Neutrophil (primary cell): ENCODE results near the gene SLX9.
A peak's percentile ranks its signal among the peaks of the same experiment; 100 is the strongest.

ENCODE experiments used
- H3K27ac ChIP-seq: fragments of 200-600 bp; sonication (generic); 2 replicates; pipeline ENCODE4 v1.5.1; 2016; ENCODE audit warnings: mild to moderate bottlenecking, moderate library complexity
- H3K27me3 ChIP-seq: fragments of 200-600 bp; sonication (generic); 2 replicates; pipeline ENCODE4 v1.6.0; 2016; ENCODE audit warnings: mild to moderate bottlenecking
- H3K36me3 ChIP-seq: fragments of 200-600 bp; sonication (generic); 2 replicates; pipeline ENCODE4 v1.5.1; 2017
- H3K4me1 ChIP-seq, 2 experiments: fragments of 200-600 bp in 1 of 2; sonication (generic) in 1 of 2; 1 replicate in 1 of 2; 2 replicates in 1 of 2; pipeline versions ENCODE4 v1.5.1 to v1.6.1; 2013 to 2016; ENCODE audit warnings: low read depth in 1 of 2, low read length in 1 of 2, mild to moderate bottlenecking in 1 of 2, moderate library complexity in 1 of 2; ENCODE audit not compliant: control insufficient read depth in 1 of 2, insufficient read depth in 1 of 2
- H3K4me3 ChIP-seq, 2 experiments: fragments of 200-600 bp in 1 of 2; sonication (generic) in 1 of 2; 1 replicate in 1 of 2; 2 replicates in 1 of 2; pipeline ENCODE4 v1.5.1; 2013 to 2016; ENCODE audit warnings: low read depth in 1 of 2, low read length in 1 of 2, mild to moderate bottlenecking in 1 of 2, moderate library complexity in 1 of 2
- H3K9me3 ChIP-seq: fragments of 200-600 bp; sonication (generic); 2 replicates; pipeline ENCODE4 v1.5.1; 2016
- CTCF ChIP-seq: fragments of 200-600 bp; sonication (generic); IDR thresholded peaks from 2 replicates; pipeline ENCODE4 v1.5.1; 2016; ENCODE audit warnings: antibody characterized with exemption

Gene SLX9

GRCh38 chr21:44900559-44901251 lies 39.1 kb upstream of the SLX9 start:
- no peaks in the 10 kb centered on the region for H3K9me3 ChIP-seq
- H3K27me3 ChIP-seq: no peaks in the 10 kb centered on the region
- peak overlapping the region; percentile 63 for H3K27ac ChIP-seq
- peaks cover 36% of the 10 kb centered on the region in 2 experiments for H3K4me1 ChIP-seq
- peaks cover 100% of the 10 kb centered on the region for H3K36me3 ChIP-seq
- no peak overlapping the region for H3K4me3 ChIP-seq
- TF ChIP-seq CTCF: no peak

GRCh38 chr21:44901391-44902074 lies 38.3 kb upstream of the SLX9 start:
- TF ChIP-seq CTCF: no peak
- H3K9me3 ChIP-seq: no peaks in the 10 kb centered on the region
- H3K27ac ChIP-seq: peak overlapping the region; percentile 63
- H3K4me3 ChIP-seq: no peak overlapping the region
- peaks cover 43 to 44% of the 10 kb centered on the region in 2 experiments for H3K4me1 ChIP-seq
- peaks cover 100% of the 10 kb centered on the region for H3K36me3 ChIP-seq
- no peaks in the 10 kb centered on the region for H3K27me3 ChIP-seq

- peak overlapping the region in 1 of 2 experiments; percentile 19 for H3K4me3 ChIP-seq
- peaks cover 52 to 53% of the 10 kb centered on the region in 2 experiments for H3K4me1 ChIP-seq
- H3K9me3 ChIP-seq: no peaks in the 10 kb centered on the region
- H3K36me3 ChIP-seq: peaks cover 100% of the 10 kb centered on the region
- no peaks in the 10 kb centered on the region for H3K27me3 ChIP-seq
- no peak for TF ChIP-seq CTCF
- H3K27ac ChIP-seq: peak overlapping the region; percentile 99
Measured at GRCh38 chr21:44902268-44903049, 37.4 kb upstream of the SLX9 start.

- Histone ChIP-seq H3K4me1 (peaks cover 59 to 60% of the 10 kb centered on the region in 2 experiments), H3K4me3 (peak overlapping the region in 1 of 2 experiments; percentile 19), H3K9me3 (no peaks in the 10 kb centered on the region), H3K36me3 (peaks cover 95% of the 10 kb centered on the region), H3K27me3 (no peaks in the 10 kb centered on the region), H3K27ac (peak overlapping the region; percentile 99)
- no peak for TF ChIP-seq CTCF
Measured at GRCh38 chr21:44903050-44903685, 36.7 kb upstream of the SLX9 start.

- H3K4me3 ChIP-seq: no peak overlapping the region
- no peaks in the 10 kb centered on the region for H3K9me3 ChIP-seq
- peak overlapping the region; percentile 99 for H3K27ac ChIP-seq
- TF ChIP-seq CTCF: no peak
- no peaks in the 10 kb centered on the region for H3K27me3 ChIP-seq
- peaks cover 64 to 65% of the 10 kb centered on the region in 2 experiments for H3K4me1 ChIP-seq
- H3K36me3 ChIP-seq: peaks cover 92% of the 10 kb centered on the region
Measured at GRCh38 chr21:44903689-44904088, 36.1 kb upstream of the SLX9 start.
